Neuron (in vitro differentiated cells): ENCODE data around the gene PABPC4L.
"Not testable (repeated sequence)": the region's sequence is repeated elsewhere in the genome, so short reads cannot be mapped to it uniquely, and the experiment has no call there.

Source experiments
- H2AFZ ChIP-seq: one replicate; pipeline ENCODE4 v1.6.1; 2013; ENCODE audit warnings: low read depth, mild to moderate bottlenecking, inconsistent platforms, low read length, moderate library complexity
- H3K27me3 ChIP-seq: one replicate; pipeline ENCODE4 v1.6.1; 2013; ENCODE audit warnings: low read length; ENCODE audit not compliant: insufficient read depth
- H3K36me3 ChIP-seq: one replicate; pipeline ENCODE4 v1.6.1; 2013; ENCODE audit warnings: low read length; ENCODE audit not compliant: insufficient read depth
- H3K4me1 ChIP-seq: one replicate; pipeline ENCODE4 v1.6.1; 2013; ENCODE audit warnings: low read length; ENCODE audit not compliant: insufficient read depth
- H3K4me3 ChIP-seq: 2 replicates; pipeline ENCODE4 v1.5.1; 2013; ENCODE audit warnings: mild to moderate bottlenecking, low read length, moderate library complexity
- H3K9me3 ChIP-seq: one replicate; pipeline ENCODE4 v1.6.1; 2013; ENCODE audit warnings: low read length

The PABPC4L gene

GRCh38 chr4:134201216-134202161 is at the start of gene PABPC4L:
PABPC4L (minus strand) TSS chr4:134201789; CDS start chr4:134201019, 770 bp downstream.
- Histone ChIP-seq H3K27me3 (no peaks in the 10 kb centered on the region), H2AFZ (no peak within 1 kb of the TSS), H3K4me1 (no peaks in the 10 kb centered on the region), H3K36me3 (no peaks in the 10 kb centered on the region), H3K4me3 (no peak within 1 kb of the TSS), H3K9me3 (no peaks in the 10 kb centered on the region)

- H3K9me3 ChIP-seq = no peaks in the 10 kb centered on the region
- no peak overlapping the region for H2AFZ ChIP-seq
- H3K4me3 ChIP-seq = no peak overlapping the region
- no peaks in the 10 kb centered on the region for H3K27me3 ChIP-seq
- H3K36me3 ChIP-seq = no peaks in the 10 kb centered on the region
- no peaks in the 10 kb centered on the region for H3K4me1 ChIP-seq
Observed at GRCh38 chr4:134251322-134251721, 49.7 kb upstream of the PABPC4L start.

- Histone ChIP-seq H3K4me3 (no peak overlapping the region), H2AFZ (no peak overlapping the region), H3K27me3 (no peaks in the 10 kb centered on the region), H3K36me3 (no peaks in the 10 kb centered on the region), H3K9me3 (no peaks in the 10 kb centered on the region), H3K4me1 (no peaks in the 10 kb centered on the region)
Observed at GRCh38 chr4:134243742-134244713, 42.4 kb upstream of the PABPC4L start.

- H3K27me3 ChIP-seq = no peaks in the 10 kb centered on the region
- H3K4me1 ChIP-seq = no peaks in the 10 kb centered on the region
- no peaks in the 10 kb centered on the region for H3K9me3 ChIP-seq
- no peaks in the 10 kb centered on the region for H3K36me3 ChIP-seq
- no peak overlapping the region for H2AFZ ChIP-seq
- no peak overlapping the region for H3K4me3 ChIP-seq
Observed at GRCh38 chr4:134219043-134219442, 17.5 kb upstream of the PABPC4L start.

GRCh38 chr4:134216411-134216810 is 14.8 kb upstream of the PABPC4L start:
- Histone ChIP-seq H3K27me3 (no peaks in the 10 kb centered on the region), H2AFZ (no peak overlapping the region), H3K4me1 (no peaks in the 10 kb centered on the region), H3K9me3 (no peaks in the 10 kb centered on the region), H3K4me3 (no peak overlapping the region), H3K36me3 (no peaks in the 10 kb centered on the region)

GRCh38 chr4:134215620-134216344 is 14.2 kb upstream of the PABPC4L start:
- H3K4me1 ChIP-seq = no peaks in the 10 kb centered on the region
- no peak overlapping the region for H3K4me3 ChIP-seq
- H3K36me3 ChIP-seq = no peaks in the 10 kb centered on the region
- no peaks in the 10 kb centered on the region for H3K9me3 ChIP-seq
- no peaks in the 10 kb centered on the region for H3K27me3 ChIP-seq
- no peak overlapping the region for H2AFZ ChIP-seq

GRCh38 chr4:134207955-134208354 is 6.4 kb upstream of the PABPC4L start:
- H2AFZ ChIP-seq, H3K4me1 ChIP-seq, H3K9me3 ChIP-seq, H3K4me3 ChIP-seq, H3K27me3 ChIP-seq, H3K36me3 ChIP-seq: not testable (repeated sequence)

GRCh38 chr4:134202166-134202956 is 772 bp upstream of the PABPC4L start:
- H3K4me3 ChIP-seq = no peak overlapping the region

GRCh38 chr4:134200811-134201215 is 776 bp downstream of the PABPC4L start:
- no peaks in the 10 kb centered on the region for H3K27me3 ChIP-seq
- no peak overlapping the region for H2AFZ ChIP-seq
- no peak overlapping the region for H3K4me3 ChIP-seq
- H3K9me3 ChIP-seq = no peaks in the 10 kb centered on the region
- H3K4me1 ChIP-seq = no peaks in the 10 kb centered on the region
- H3K36me3 ChIP-seq = no peaks in the 10 kb centered on the region

More at GRCh38 chr4:134202166-134202956, 772 bp upstream of the PABPC4L start:
- Histone ChIP-seq H3K27me3 (no peaks in the 10 kb centered on the region), H3K4me1 (no peaks in the 10 kb centered on the region), H3K9me3 (no peaks in the 10 kb centered on the region), H2AFZ (no peak overlapping the region), H3K36me3 (no peaks in the 10 kb centered on the region)

GRCh38 chr4:134189949-134190348 is 11.6 kb downstream of the PABPC4L start:
- Histone ChIP-seq H3K4me3 (no peak overlapping the region), H3K36me3 (no peaks in the 10 kb centered on the region), H2AFZ (no peak overlapping the region), H3K27me3 (no peaks in the 10 kb centered on the region), H3K9me3 (no peaks in the 10 kb centered on the region), H3K4me1 (no peaks in the 10 kb centered on the region)

GRCh38 chr4:134189480-134189879 is 12.1 kb downstream of the PABPC4L start:
- no peaks in the 10 kb centered on the region for H3K4me1 ChIP-seq

GRCh38 chr4:134178706-134179105 is 22.9 kb downstream of the PABPC4L start:
- Histone ChIP-seq H3K27me3 (no peaks in the 10 kb centered on the region), H3K36me3 (no peaks in the 10 kb centered on the region), H3K9me3 (no peaks in the 10 kb centered on the region), H2AFZ (no peak overlapping the region), H3K4me3 (no peak overlapping the region), H3K4me1 (no peaks in the 10 kb centered on the region)

More at GRCh38 chr4:134189480-134189879, 12.1 kb downstream of the PABPC4L start:
- no peak overlapping the region for H2AFZ ChIP-seq
- no peaks in the 10 kb centered on the region for H3K9me3 ChIP-seq
- no peak overlapping the region for H3K4me3 ChIP-seq
- H3K27me3 ChIP-seq = no peaks in the 10 kb centered on the region
- H3K36me3 ChIP-seq = no peaks in the 10 kb centered on the region
